Smooth muscle cell (in vitro differentiated cells): ENCODE measurements around the gene SFXN3. TPM values are rescaled to one million over a fixed set of nuclear protein-coding genes. Genes with fewer than 3 reads are reported as not detected.

ENCODE experiments used
- DNase-seq: peaks from one replicate; lab custom pipeline; 2025; ENCODE audit not compliant: unreplicated experiment; lab: John Stamatoyannopoulos, UW
- H2AFZ ChIP-seq: fragments of 200-600 bp; sonication (generic); 2 replicates; pipeline ENCODE4 v1.6.0; 2016; ENCODE audit warnings: antibody characterized with exemption, low read depth, mild to moderate bottlenecking
- H3F3A ChIP-seq: fragments of 200-600 bp; sonication (generic); 2 replicates; pipeline ENCODE4 v1.6.0; 2017; ENCODE audit warnings: antibody characterized with exemption, low read depth
- H3K27ac ChIP-seq: fragments of 200-600 bp; sonication (generic); 2 replicates; pipeline ENCODE4 v1.5.1; 2016; ENCODE audit warnings: low read depth, mild to moderate bottlenecking
- H3K27me3 ChIP-seq: fragments of 200-600 bp; sonication (generic); 2 replicates; pipeline ENCODE4 v1.6.1; 2016; ENCODE audit warnings: low read depth, mild to moderate bottlenecking
- H3K36me3 ChIP-seq: fragments of 200-600 bp; sonication (generic); 2 replicates; pipeline ENCODE4 v1.5.1; 2016; ENCODE audit warnings: low read depth
- H3K4me1 ChIP-seq: fragments of 200-600 bp; sonication (generic); 2 replicates; pipeline ENCODE4 v1.5.1; 2016; ENCODE audit warnings: low read depth
- H3K4me2 ChIP-seq: fragments of 200-600 bp; sonication (generic); 2 replicates; pipeline ENCODE4 v1.6.0; 2016; ENCODE audit warnings: mild to moderate bottlenecking
- H3K4me3 ChIP-seq: fragments of 200-600 bp; sonication (generic); 2 replicates; pipeline ENCODE4 v1.5.1; 2016; ENCODE audit warnings: mild to moderate bottlenecking
- H3K79me2 ChIP-seq: fragments of 200-600 bp; sonication (generic); 2 replicates; pipeline ENCODE4 v1.6.0; 2016; ENCODE audit warnings: low read depth, mild to moderate bottlenecking
- H3K9ac ChIP-seq: fragments of 200-600 bp; sonication (generic); 2 replicates; pipeline ENCODE4 v1.6.0; 2016; ENCODE audit warnings: low read depth
- H3K9me3 ChIP-seq: fragments of 200-600 bp; sonication (generic); replicated peaks from 2 replicates; pipeline ENCODE4 v1.5.1; 2016; ENCODE audit warnings: low read depth
- H4K20me1 ChIP-seq: fragments of 200-600 bp; sonication (generic); 2 replicates; pipeline ENCODE4 v1.6.0; 2016; ENCODE audit warnings: low read depth
- WGBS: methylation state at CpG from one replicate; pipeline ENCODE4 v1.1.7; 2016; ENCODE audit warnings: low lambda C conversion rate; 5-methylcytosine and 5-hydroxymethylcytosine counted together
- polyA plus RNA-seq: library from polyadenylated mRNA; unstranded; fragments of >200 nt; fragmentation: Nextera tagmentation; extraction: Ambion mirVana; gene quantifications from 2 replicates; pipeline ENCODE4 v1.2.1, GENCODE V29; 2016
- total RNA-seq: library from RNA; depleted of rRNA; stranded (reverse); fragments of >200 nt; gene quantifications from 2 replicates; pipeline ENCODE4 v1.2.3, GENCODE V29; 2014
- TF ChIP-seq, protein P1 (sequence below): fragments of 200-600 bp; sonication (generic); IDR thresholded peaks from 2 replicates; pipeline ENCODE4 v1.5.1; 2017; ENCODE audit warnings: borderline replicate concordance, mild to moderate bottlenecking, antibody characterized with exemption; ENCODE audit not compliant: insufficient read depth, poor library complexity, severe bottlenecking

Gene SFXN3
- total and polyA plus RNA-seq, 2 experiments from 2014 or later = 79.1 to 92.1 TPM

DNA sequence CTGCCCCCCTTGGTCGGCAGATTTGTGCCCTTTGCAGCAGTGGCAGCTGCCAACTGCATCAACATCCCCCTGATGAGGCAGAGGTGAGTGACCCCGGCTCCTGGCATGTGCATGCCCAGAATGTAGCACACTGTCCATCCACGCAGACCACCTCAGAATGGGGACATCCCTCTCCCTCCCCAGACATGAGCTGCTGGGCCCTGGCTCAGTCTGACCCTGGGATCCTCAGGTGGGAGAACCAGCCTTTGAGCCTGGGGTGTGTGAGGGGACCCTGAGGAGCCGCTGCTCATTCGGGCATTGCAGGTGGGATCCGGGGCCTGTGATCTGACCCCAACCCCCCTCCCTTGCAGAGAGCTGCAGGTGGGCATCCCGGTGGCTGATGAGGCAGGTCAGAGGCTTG is 5.7 kb downstream of the SFXN3 start:
- Histone ChIP-seq H3K27ac (no peak overlapping the region), H3K79me2 (peaks cover 20% of the 10 kb centered on the region), H3K9ac (no peak overlapping the region), H2AFZ (no peak overlapping the region), H3K4me2 (no peak overlapping the region), H3K9me3 (no peaks in the 10 kb centered on the region), H3K4me3 (no peak overlapping the region), H3K27me3 (no peaks in the 10 kb centered on the region), H3F3A (peaks cover 11% of the 10 kb centered on the region), H4K20me1 (peaks cover 43% of the 10 kb centered on the region), H3K36me3 (peaks cover 10% of the 10 kb centered on the region), H3K4me1 (peaks cover 3% of the 10 kb centered on the region)
- WGBS = 83% methylated on average over 7 of the region's 7 CpGs
- DNase-seq = no peak
- TF ChIP-seq, protein P1, sequence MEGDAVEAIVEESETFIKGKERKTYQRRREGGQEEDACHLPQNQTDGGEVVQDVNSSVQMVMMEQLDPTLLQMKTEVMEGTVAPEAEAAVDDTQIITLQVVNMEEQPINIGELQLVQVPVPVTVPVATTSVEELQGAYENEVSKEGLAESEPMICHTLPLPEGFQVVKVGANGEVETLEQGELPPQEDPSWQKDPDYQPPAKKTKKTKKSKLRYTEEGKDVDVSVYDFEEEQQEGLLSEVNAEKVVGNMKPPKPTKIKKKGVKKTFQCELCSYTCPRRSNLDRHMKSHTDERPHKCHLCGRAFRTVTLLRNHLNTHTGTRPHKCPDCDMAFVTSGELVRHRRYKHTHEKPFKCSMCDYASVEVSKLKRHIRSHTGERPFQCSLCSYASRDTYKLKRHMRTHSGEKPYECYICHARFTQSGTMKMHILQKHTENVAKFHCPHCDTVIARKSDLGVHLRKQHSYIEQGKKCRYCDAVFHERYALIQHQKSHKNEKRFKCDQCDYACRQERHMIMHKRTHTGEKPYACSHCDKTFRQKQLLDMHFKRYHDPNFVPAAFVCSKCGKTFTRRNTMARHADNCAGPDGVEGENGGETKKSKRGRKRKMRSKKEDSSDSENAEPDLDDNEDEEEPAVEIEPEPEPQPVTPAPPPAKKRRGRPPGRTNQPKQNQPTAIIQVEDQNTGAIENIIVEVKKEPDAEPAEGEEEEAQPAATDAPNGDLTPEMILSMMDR = no peak

DNA sequence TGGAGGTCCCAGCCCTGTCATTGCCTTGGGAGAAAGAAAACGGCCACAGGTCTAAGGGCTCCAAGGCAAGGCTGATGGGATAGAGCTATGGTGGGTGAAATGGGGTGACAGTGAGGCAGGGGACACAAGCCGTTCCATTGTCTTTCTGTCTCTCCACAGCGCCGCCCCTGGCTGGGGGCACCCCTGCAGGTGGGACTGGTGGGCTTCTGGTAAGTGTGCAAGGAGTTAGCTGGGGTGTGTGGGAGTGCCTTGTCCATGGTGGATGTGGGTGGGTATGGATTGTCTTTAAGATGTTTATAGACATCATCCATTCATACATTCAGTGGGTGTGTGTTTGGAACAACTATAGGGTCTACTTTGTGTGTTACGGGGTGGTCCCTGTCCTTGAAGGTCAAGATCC is 7.5 kb downstream of the SFXN3 start:
- peaks cover 10% of the 10 kb centered on the region for H3K36me3 ChIP-seq
- H3K4me1 ChIP-seq = peaks cover 4% of the 10 kb centered on the region
- peaks cover 35% of the 10 kb centered on the region for H4K20me1 ChIP-seq

DNA sequence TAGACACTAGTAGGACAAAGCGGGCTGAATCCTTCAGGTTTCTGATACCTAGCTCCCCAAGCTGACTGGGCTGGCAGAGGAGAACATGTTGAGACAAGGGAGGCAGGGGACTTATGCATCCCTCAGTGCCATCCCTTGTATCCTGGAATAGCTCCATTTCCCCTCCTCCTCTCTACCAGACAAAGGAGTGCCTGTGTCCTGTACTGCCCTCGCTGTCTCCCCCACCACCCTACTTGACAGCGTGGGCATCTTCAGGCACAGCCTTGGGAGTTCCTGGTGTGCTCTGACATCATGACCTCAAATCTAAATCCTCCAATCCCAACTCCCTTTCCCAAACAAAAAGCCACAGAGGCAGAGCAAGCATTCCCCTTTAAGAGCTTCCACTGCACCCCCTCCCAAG is 9.0 kb downstream of the SFXN3 start:
- Histone ChIP-seq H3F3A (peaks cover 27% of the 10 kb centered on the region), H4K20me1 (peaks cover 19% of the 10 kb centered on the region), H3K4me2 (no peak overlapping the region), H3K36me3 (peaks cover 10% of the 10 kb centered on the region), H3K79me2 (peaks cover 2% of the 10 kb centered on the region), H3K27me3 (peaks cover under 1% of the 10 kb centered on the region), H3K27ac (no peak overlapping the region), H3K9me3 (no peaks in the 10 kb centered on the region), H3K4me1 (peaks cover 8% of the 10 kb centered on the region), H3K9ac (no peak overlapping the region), H2AFZ (no peak overlapping the region), H3K4me3 (no peak overlapping the region)
- WGBS = 92% methylated on average over 3 of the region's 3 CpGs
- DNase-seq = no peak
- TF ChIP-seq, protein P1 = no peak

More for the DNA sequence above, 7.5 kb downstream of the SFXN3 start:
- Histone ChIP-seq H3K79me2 (peaks cover 18% of the 10 kb centered on the region), H3K27ac (no peak overlapping the region), H3K4me2 (no peak overlapping the region), H3F3A (peaks cover 19% of the 10 kb centered on the region), H3K4me3 (no peak overlapping the region), H3K9me3 (no peaks in the 10 kb centered on the region), H3K27me3 (no peaks in the 10 kb centered on the region), H3K9ac (no peak overlapping the region), H2AFZ (no peak overlapping the region)
- no peak for DNase-seq
- WGBS = 63% methylated on average over 5 of the region's 5 CpGs
- TF ChIP-seq, protein P1 = no peak

DNA sequence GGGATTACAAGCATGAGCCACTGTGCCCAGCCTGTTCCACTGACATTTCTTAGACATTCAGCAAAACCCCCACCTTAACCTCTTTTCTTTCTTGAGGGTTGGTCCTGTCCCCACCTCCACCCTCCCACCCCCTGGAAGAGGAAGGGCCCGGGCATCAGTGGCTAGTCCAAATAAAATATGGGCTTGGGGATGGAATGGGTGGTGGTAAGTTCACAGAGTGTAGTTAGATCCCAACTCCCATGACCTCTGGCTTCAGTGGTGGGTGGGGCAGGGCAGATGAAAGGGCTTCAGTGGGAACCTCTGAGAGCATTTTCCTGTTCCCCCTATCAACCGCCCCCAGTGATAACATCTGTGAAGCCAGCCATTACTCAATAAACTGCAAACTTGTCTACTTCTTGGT is 9.8 kb downstream of the SFXN3 start:
- peaks cover 8% of the 10 kb centered on the region for H3K4me1 ChIP-seq
- H4K20me1 ChIP-seq = peaks cover 11% of the 10 kb centered on the region
- DNase-seq = no peak
- TF ChIP-seq, protein P1 = no peak
- H3K27me3 ChIP-seq = peaks cover 8% of the 10 kb centered on the region
- H3K4me2 ChIP-seq = no peak overlapping the region
- no peak overlapping the region for H3K27ac ChIP-seq
- no peak overlapping the region for H3K4me3 ChIP-seq
- H3K36me3 ChIP-seq = peaks cover 10% of the 10 kb centered on the region
- no peak overlapping the region for H3K9ac ChIP-seq
- H3K79me2 ChIP-seq = no peaks in the 10 kb centered on the region
- WGBS = 86% methylated on average over 1 of the region's 2 CpGs
- H2AFZ ChIP-seq = no peak overlapping the region
- H3K9me3 ChIP-seq = no peaks in the 10 kb centered on the region
- peaks cover 27% of the 10 kb centered on the region for H3F3A ChIP-seq
